K562 (cell line): ENCODE data around the gene ZNF276. TPM values are rescaled to one million over a fixed set of nuclear protein-coding genes. Genes with fewer than 3 reads are reported as not detected.
A peak's percentile ranks its signal among the peaks of the same experiment; 100 is the strongest.

Experiments
- BRF1 ChIP-seq: IDR thresholded peaks from 3 replicates; pipeline ENCODE4 v1.6.1; 2011; ENCODE audit warnings: borderline replicate concordance, mild to moderate bottlenecking; ENCODE audit not compliant: insufficient read length; ENCODE audit errors: extremely low read depth
- MED1 ChIP-seq: sonication (generic); formaldehyde crosslinking; IDR thresholded peaks from 2 replicates; pipeline ENCODE4 v1.8.1; 2023; ENCODE audit warnings: missing genetic modification reagents, borderline replicate concordance
- MYNN ChIP-seq, 2 experiments: sonication (generic); formaldehyde crosslinking in 1 of 2; IDR thresholded peaks; 2 replicates each; pipeline versions ENCODE4 v1.5.0 to v1.6.1; 2016 to 2020; ENCODE audit warnings: antibody characterized with exemption in 1 of 2, missing genetic modification reagents in 1 of 2
- NKRF ChIP-seq: fragments of 450-650 bp; IDR thresholded peaks from 2 replicates; pipeline ENCODE4 v1.6.1; 2016; ENCODE audit warnings: borderline replicate concordance
- PML ChIP-seq: IDR thresholded peaks from 2 replicates; pipeline ENCODE4 v1.6.1; 2012; ENCODE audit warnings: low read length, inconsistent platforms
- POLR2G ChIP-seq: fragments of 200-400 bp; formaldehyde crosslinking; IDR thresholded peaks from 2 replicates; pipeline ENCODE4 v1.6.1; 2017; ENCODE audit warnings: low read depth, mild to moderate bottlenecking, antibody characterized with exemption, low read length, moderate library complexity
- SNIP1 ChIP-seq: fragments of 450-650 bp; IDR thresholded peaks from 2 replicates; pipeline ENCODE4 v1.7.1; 2017; ENCODE audit warnings: low read depth, mild to moderate bottlenecking
- XRCC3 ChIP-seq: fragments of 450-650 bp; IDR thresholded peaks from 2 replicates; pipeline ENCODE4 v1.6.1; 2017; ENCODE audit warnings: mild to moderate bottlenecking, moderate library complexity
- ZC3H11A ChIP-seq: IDR thresholded peaks from 2 replicates; pipeline ENCODE4 v1.6.1; 2012; ENCODE audit warnings: low read depth, low read length, improper control_type of control experiment
- polyA plus RNA-seq, 8 experiments: library from polyadenylated mRNA; depleted of rRNA in 4 of 8; stranded (reverse) in 5 of 8; unstranded in 3 of 8; fragments of >200 nt; fragmentation: Nextera tagmentation in 2 of 8; fragmentation: Illumina TruSeq in 1 of 8; extraction: Ambion mirVana in 2 of 8; extraction: Trizol in 1 of 8; gene quantifications; 2 replicates each; pipeline versions ENCODE4 v1.2.1 to v1.2.3, GENCODE V29; 2011 to 2014; ENCODE audit warnings: inconsistent platforms in 1 of 8, missing spikeins in 1 of 8
- total RNA-seq, 7 experiments: library from RNA; depleted of rRNA in 6 of 7; stranded (reverse); fragments of >200 nt in 6 of 7; fragmentation: Illumina TruSeq in 2 of 7; extraction: Trizol in 2 of 7; gene quantifications; 2 replicates each; pipeline versions ENCODE4 v1.2.1 to v1.2.3, GENCODE V29; 2011 to 2021; ENCODE audit warnings: low replicate concordance in 1 of 7
- TF ChIP-seq, protein P1 (sequence below), 3 experiments: fragments of 200-800 bp in 1 of 3; fragments of 250-450 bp in 1 of 3; fragments of 450-650 bp in 1 of 3; sonication (Bioruptor Pico) in 1 of 3; sonication (Bioruptor generic) in 1 of 3; formaldehyde crosslinking in 1 of 3; IDR thresholded peaks; 2 replicates each; pipeline versions ENCODE4 v1.6.1 to v1.8.0; 2016 to 2022; ENCODE audit warnings: mild to moderate bottlenecking in 2 of 3, missing genetic modification characterization in 2 of 3, missing compliant biosample characterization in 1 of 3, moderate library complexity in 1 of 3

Gene ZNF276
- total and polyA plus RNA-seq, 9 of the 15 experiments (the other 6 are each of a cell fraction or from before 2014, with no cell fraction given) = 0.49 to 43.9 (median 15.8) TPM

DNA sequence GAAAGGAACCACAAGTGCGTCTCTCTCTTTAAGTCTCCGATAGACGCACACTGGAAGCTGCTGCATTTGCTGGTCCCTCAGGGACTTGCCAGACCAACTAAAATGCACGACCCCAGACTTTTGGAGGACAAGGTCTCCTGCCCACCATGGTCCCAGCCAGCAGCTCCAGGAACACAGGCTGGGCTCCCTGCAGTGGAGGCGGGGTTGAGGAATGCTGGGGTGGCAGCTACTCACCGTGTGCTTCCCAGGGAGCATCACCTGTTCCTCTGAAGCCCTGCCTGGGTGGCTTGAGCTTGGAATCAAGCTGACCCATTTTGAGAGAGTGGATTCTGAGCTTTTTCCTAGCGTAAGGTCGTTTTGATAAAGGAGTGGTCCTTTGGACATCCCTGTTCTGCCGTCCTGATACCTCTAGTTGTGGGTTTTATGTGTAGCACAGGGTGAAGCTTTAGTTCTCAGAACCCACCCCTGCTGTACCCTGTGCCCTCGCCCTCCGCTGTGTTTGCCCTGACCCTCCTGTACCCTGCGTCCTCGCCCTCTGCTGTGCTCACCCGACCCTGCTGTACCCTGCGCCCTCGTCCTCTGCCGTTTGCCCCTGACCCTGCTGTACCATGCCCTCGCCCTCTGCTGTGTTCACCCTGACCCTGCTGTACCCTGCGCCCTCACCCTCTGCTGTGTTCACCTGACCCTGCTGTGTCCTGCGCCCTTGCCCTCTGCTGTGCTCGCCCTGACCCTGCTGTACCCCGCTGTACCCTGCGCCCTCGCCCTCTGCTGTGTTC is 11.0 kb downstream of the ZNF276 start (continued):
- TF ChIP-seq MYNN (IDR thresholded peaks at IDR 0.05) (no peak), MYNN (CRISPR knock-in tag; IDR thresholded peaks at IDR 0.05) (no peak), NKRF (no peak), MED1 (CRISPR knock-in tag) (no peak), XRCC3 (no peak), SNIP1 (no peak), ZC3H11A (no peak), BRF1 (no peak), POLR2G (peak; percentile 82), PML (0 out of 2 replicates have a peak, but pooled peaks have one; percentile 24)
- TF ChIP-seq, protein P1, sequence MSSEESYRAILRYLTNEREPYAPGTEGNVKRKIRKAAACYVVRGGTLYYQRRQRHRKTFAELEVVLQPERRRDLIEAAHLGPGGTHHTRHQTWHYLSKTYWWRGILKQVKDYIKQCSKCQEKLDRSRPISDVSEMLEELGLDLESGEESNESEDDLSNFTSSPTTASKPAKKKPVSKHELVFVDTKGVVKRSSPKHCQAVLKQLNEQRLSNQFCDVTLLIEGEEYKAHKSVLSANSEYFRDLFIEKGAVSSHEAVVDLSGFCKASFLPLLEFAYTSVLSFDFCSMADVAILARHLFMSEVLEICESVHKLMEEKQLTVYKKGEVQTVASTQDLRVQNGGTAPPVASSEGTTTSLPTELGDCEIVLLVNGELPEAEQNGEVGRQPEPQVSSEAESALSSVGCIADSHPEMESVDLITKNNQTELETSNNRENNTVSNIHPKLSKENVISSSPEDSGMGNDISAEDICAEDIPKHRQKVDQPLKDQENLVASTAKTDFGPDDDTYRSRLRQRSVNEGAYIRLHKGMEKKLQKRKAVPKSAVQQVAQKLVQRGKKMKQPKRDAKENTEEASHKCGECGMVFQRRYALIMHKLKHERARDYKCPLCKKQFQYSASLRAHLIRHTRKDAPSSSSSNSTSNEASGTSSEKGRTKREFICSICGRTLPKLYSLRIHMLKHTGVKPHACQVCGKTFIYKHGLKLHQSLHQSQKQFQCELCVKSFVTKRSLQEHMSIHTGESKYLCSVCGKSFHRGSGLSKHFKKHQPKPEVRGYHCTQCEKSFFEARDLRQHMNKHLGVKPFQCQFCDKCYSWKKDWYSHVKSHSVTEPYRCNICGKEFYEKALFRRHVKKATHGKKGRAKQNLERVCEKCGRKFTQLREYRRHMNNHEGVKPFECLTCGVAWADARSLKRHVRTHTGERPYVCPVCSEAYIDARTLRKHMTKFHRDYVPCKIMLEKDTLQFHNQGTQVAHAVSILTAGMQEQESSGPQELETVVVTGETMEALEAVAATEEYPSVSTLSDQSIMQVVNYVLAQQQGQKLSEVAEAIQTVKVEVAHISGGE (CRISPR knock-in tag; IDR thresholded peaks at IDR 0.05) = no peak
